HepG2 (cell line): Measurements from ENCODE around the gene SKI. TPM values are rescaled to one million over a fixed set of nuclear protein-coding genes. Genes with fewer than 3 reads are reported as not detected.

ENCODE experiments used
- ATAC-seq: fragments of 200-7000 bp; cut with Tn5 transposase; 3 replicates; pipeline ENCODE4 v1.9.1; 2020; ENCODE audit warnings: mild to moderate bottlenecking, moderate library complexity
- BruUV-seq: library from RNA; stranded (reverse); fragments of 400-500 nt; replicated peaks from 2 replicates; lab custom pipeline; 2021; lab: Mats Ljungman, UMichigan
- CTCF ChIA-PET: fragments of 300-600 bp; formaldehyde crosslinking; extraction: SDS; loops from one replicate; lab custom pipeline; 2021; ENCODE audit warnings: low total read pairs, inconsistent platforms, low intra/inter-chr PET ratio; lab: Yijun Ruan, JAX
- POLR2A ChIA-PET: fragments of 350-600 bp; sonication (Branson Sonifier 250); formaldehyde crosslinking; loops from one replicate; lab custom pipeline; 2020; ENCODE audit warnings: antibody characterized with exemption, inconsistent platforms; lab: Yijun Ruan, JAX
- DNase-seq: peaks from one replicate; pipeline ENCODE4 v3.0.0-alpha.2; 2015; ENCODE audit warnings: low spot score
- FAIRE-seq: peaks from 3 replicates; lab custom pipeline; 2011; peaks lifted over from hg19 to GRCh38; lab: Jason Lieb, UNC
- H2AFZ ChIP-seq: one replicate; pipeline ENCODE4 v1.6.1; 2011; ENCODE audit warnings: low read length, inconsistent platforms
- H3K27ac ChIP-seq: fragments of 300-600 bp; 3 replicates; pipeline ENCODE4 v1.8.0; 2011; ENCODE audit warnings: mixed run types, mild to moderate bottlenecking, mixed read lengths, low read length, inconsistent platforms; ENCODE audit not compliant: insufficient read depth; ENCODE audit errors: extremely low read length
- H3K27me3 ChIP-seq, 2 experiments: fragments of 200-600 bp in 1 of 2; 2 replicates in 1 of 2; 3 replicates in 1 of 2; pipeline versions ENCODE4 v1.6.0 to v1.8.0; 2011; ENCODE audit warnings: low read length in 2 of 2, mild to moderate bottlenecking in 2 of 2, moderate library complexity in 2 of 2, inconsistent platforms in 1 of 2; ENCODE audit not compliant: insufficient read depth in 2 of 2, control insufficient read depth in 1 of 2
- H3K36me3 ChIP-seq, 2 experiments: fragments of 200-600 bp in 1 of 2; replicated peaks in 1 of 2; 2 replicates in 1 of 2; 3 replicates in 1 of 2; pipeline versions ENCODE4 v1.5.1 to v1.8.0; 2011; ENCODE audit warnings: low read length in 2 of 2, inconsistent platforms in 1 of 2; ENCODE audit not compliant: insufficient read depth in 2 of 2, control insufficient read depth in 1 of 2
- H3K4me1 ChIP-seq: 2 replicates; pipeline ENCODE4 v1.5.1; 2012; ENCODE audit warnings: low read length, inconsistent platforms; ENCODE audit not compliant: insufficient read depth
- H3K4me2 ChIP-seq: 2 replicates; pipeline ENCODE4 v1.6.0; 2011; ENCODE audit warnings: low read depth, low read length, inconsistent platforms
- H3K4me3 ChIP-seq, 3 experiments: fragments of 200-600 bp in 1 of 3; sonication (generic), shearing (Covaris generic) in 1 of 3; replicated peaks in 1 of 3; 2 replicates each; pipeline ENCODE4 v1.5.1; 2011 to 2016; ENCODE audit warnings: low read length in 3 of 3, inconsistent platforms in 2 of 3, low read depth in 2 of 3, mild to moderate bottlenecking in 2 of 3, control low read depth in 1 of 3, mixed read lengths in 1 of 3; ENCODE audit not compliant: insufficient read depth in 1 of 3
- H3K79me2 ChIP-seq: one replicate; pipeline ENCODE4 v1.6.1; 2011; ENCODE audit warnings: low read length, inconsistent platforms; ENCODE audit not compliant: insufficient read depth
- H3K9ac ChIP-seq: 2 replicates; pipeline ENCODE4 v1.6.0; 2011; ENCODE audit warnings: mild to moderate bottlenecking, low read depth, low read length, inconsistent platforms; ENCODE audit not compliant: insufficient read depth
- H3K9me3 ChIP-seq: 2 replicates; pipeline ENCODE4 v1.5.1; 2012; ENCODE audit warnings: mild to moderate bottlenecking, low read length
- H4K20me1 ChIP-seq: 2 replicates; pipeline ENCODE4 v1.6.0; 2011; ENCODE audit warnings: inconsistent platforms, mild to moderate bottlenecking, low read length, moderate library complexity; ENCODE audit not compliant: insufficient read depth
- ELF1 ChIP-seq: sonication (generic); formaldehyde crosslinking; IDR thresholded peaks from 2 replicates; pipeline ENCODE4 v1.4.0; 2020; ENCODE audit warnings: missing genetic modification reagents
- HMGXB4 ChIP-seq, 2 experiments: sonication (generic) in 1 of 2; formaldehyde crosslinking in 1 of 2; IDR thresholded peaks; 2 replicates each; pipeline versions ENCODE4 v1.4.0 to v1.6.1; 2018 to 2020; ENCODE audit warnings: missing genetic modification reagents in 2 of 2, borderline replicate concordance in 1 of 2, low read depth in 1 of 2, mild to moderate bottlenecking in 1 of 2, missing biosample characterization in 1 of 2
- PBX3 ChIP-seq: sonication (generic); formaldehyde crosslinking; IDR thresholded peaks from 2 replicates; pipeline ENCODE4 v1.8.1; 2023; ENCODE audit warnings: missing genetic modification reagents, inconsistent platforms, borderline replicate concordance
- SMAD9 ChIP-seq: sonication (generic); formaldehyde crosslinking; IDR thresholded peaks from 2 replicates; pipeline ENCODE4 v1.5.1; 2020; ENCODE audit warnings: mild to moderate bottlenecking, missing genetic modification reagents
- ZSCAN25 ChIP-seq: sonication (generic); formaldehyde crosslinking; IDR thresholded peaks from 2 replicates; pipeline ENCODE4 v1.8.0; 2022; ENCODE audit warnings: mild to moderate bottlenecking, missing genetic modification reagents
- WGBS: methylation state at CpG from one replicate; pipeline ENCODE4 v1.1.6; 2017; ENCODE audit warnings: low lambda C conversion rate; 5-methylcytosine and 5-hydroxymethylcytosine counted together
- in situ Hi-C: cut with HindIII; loops from 2 replicates; pipeline ENCODE4 v1.10.0; 2017; ENCODE audit warnings: low pct_unique_long_range_greater_than_20kb; ENCODE audit not compliant: extremely low pct_ligation_motif_present
- intact Hi-C: fragments of 100-400 bp; cut with micrococcal nuclease; formaldehyde crosslinking; loops from one replicate; pipeline ENCODE4 v1.10.0; 2022; ENCODE audit not compliant: unreplicated experiment
- polyA plus RNA-seq, 8 experiments: library from polyadenylated mRNA; depleted of rRNA in 3 of 8; stranded (reverse) in 7 of 8; unstranded in 1 of 8; fragments of >200 nt; fragmentation: Illumina TruSeq in 4 of 8; extraction: Trizol in 4 of 8; gene quantifications; 2 replicates each; pipeline versions ENCODE4 v1.2.1 to v1.2.3, GENCODE V29; 2011 to 2016; ENCODE audit warnings: low read depth in 4 of 8, missing spikeins in 1 of 8, mixed read lengths in 1 of 8; ENCODE audit not compliant: insufficient read depth in 1 of 8
- total RNA-seq, 5 experiments: library from RNA; depleted of rRNA; stranded (reverse); fragments of >200 nt; fragmentation: Illumina TruSeq; extraction: Trizol; gene quantifications; 2 replicates each; pipeline ENCODE4 v1.2.3, GENCODE V29; 2016; ENCODE audit warnings: low read depth in 1 of 5
- TF ChIP-seq, protein P1 (sequence below): sonication (generic); formaldehyde crosslinking; IDR thresholded peaks from 2 replicates; pipeline ENCODE4 v1.4.0; 2020; ENCODE audit warnings: low read depth, missing genetic modification reagents
- TF ChIP-seq, protein P2 (sequence below): sonication (generic); formaldehyde crosslinking; IDR thresholded peaks from 2 replicates; pipeline ENCODE4 v1.4.0; 2020; ENCODE audit warnings: missing genetic modification reagents, mild to moderate bottlenecking, borderline replicate concordance

The SKI gene
- total and polyA plus RNA-seq, 2 of the 13 experiments (the other 11 are each of a cell fraction or from before 2014, with no cell fraction given) = 4.7 to 6.9 TPM

DNA sequence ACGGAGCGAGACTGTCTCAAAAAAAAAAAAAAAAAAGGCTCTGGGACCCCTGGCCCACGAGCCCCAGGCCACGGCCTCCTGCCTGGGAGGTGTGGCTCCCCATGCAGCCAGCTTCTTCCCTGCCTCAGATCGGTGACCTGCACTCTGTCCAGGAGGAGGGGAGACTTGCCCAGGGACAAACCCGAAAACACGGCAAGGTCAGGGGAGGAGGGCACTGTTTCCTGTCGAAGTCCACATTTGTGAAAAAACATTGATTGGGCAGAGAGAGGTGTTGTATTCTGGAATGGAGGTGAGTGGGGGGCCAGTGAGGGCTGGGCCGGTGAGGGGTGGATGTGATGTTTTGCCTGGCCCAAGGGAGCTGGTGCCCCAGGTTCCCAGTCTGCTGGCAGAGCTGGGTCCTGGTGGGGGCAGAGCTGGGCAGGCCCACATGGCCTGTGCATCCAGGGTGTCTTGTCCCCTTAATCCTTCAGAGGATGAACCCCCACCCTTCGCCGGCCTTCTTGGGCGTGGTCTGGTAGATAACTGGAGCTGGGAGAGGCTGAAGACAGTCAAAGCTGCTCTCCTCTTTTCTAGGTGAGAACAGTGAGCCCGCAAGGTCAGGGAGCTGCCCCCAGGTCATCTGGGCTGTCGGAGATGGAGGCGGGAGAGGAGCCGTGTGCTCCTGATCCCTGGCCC, 21.2 kb upstream of the SKI start (continued):
- TF ChIP-seq HMGXB4 (CRISPR knock-in tag; IDR thresholded peaks at IDR 0.05; ENCODE audit: borderline replicate concordance in 1 of 2, low read depth in 1 of 2) (0 out of 4 replicates have a peak, but pooled peaks of 1 of the 2 experiments have one; percentile 7), PBX3 (CRISPR knock-in tag) (no peak)
- TF ChIP-seq, all 625 proteins: peak for 55

DNA sequence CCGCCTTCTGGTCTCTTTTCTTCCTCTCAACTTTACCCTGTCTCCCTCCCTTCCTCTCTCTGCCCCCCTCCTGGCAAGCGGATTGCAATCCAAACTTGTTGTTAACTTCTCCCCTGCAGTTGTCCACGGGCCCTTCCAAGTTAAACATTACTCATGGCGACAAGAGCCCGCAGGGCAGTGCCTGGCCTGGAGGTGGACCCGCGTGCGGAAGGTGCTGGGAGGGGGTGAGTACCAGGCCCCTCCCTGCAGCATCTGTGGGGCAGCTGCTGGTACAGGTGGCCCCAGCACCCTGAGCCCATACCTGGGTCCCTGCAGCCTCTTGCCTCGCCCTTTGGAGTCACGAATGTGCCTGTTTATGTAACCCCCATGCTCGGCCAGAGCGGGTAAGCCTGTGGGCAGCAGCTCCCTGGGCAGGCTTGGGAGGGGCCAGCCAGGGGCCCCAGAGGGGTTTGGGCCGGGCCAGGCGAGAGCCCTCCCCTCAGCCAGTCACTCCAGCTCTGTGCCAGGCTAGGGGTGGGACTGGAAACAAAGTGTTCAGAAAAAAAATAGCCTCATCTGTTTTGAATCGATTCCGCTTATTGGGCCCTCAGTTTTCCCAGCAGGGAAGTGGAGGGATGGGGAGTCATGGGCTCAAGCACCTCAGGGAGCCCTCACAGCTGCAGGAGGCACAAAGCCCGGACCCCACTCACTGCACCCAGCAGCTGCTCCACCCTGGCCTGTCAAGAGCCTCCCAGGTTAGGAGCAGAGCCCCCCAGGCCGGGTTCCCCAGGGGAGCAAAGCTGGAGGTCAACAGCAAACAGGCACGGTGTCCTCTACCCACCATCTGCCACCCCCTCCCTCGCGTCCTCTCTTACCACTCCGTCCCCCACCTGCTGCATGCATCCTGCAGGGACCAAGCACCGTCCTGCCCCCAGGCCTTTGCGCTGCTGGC, 19.5 kb upstream of the SKI start:
- in situ Hi-C loops (no loop called here), intact Hi-C loops (no loop called here)
- no peaks in the 10 kb centered on the region for H3K79me2 ChIP-seq
- H2AFZ ChIP-seq = no peak overlapping the region
- FAIRE-seq (peak; percentile 92), DNase-seq (peak; percentile 93), ATAC-seq (peak; percentile 60)
- BruUV-seq = no TSS peak
- H3K4me2 ChIP-seq = peak overlapping the region; percentile 98
- H3K4me1 ChIP-seq = peaks cover 72% of the 10 kb centered on the region
- peak overlapping the region; percentile 74 for H3K9ac ChIP-seq
- no peaks in the 10 kb centered on the region for H3K9me3 ChIP-seq
- H4K20me1 ChIP-seq = no peaks in the 10 kb centered on the region
- H3K4me3 ChIP-seq = peak overlapping the region; percentile 6 to 76 (median 6); a peak in 4 of 6 replicates
- H3K36me3 ChIP-seq = no peaks in the 10 kb centered on the region
- peak overlapping the region; percentile 95 for H3K27ac ChIP-seq
- CTCF ChIA-PET = no interaction called here
- 0 out of 5 replicates have a peak, but pooled peaks cover 0 to 3% of the 10 kb centered on the region in 2 experiments for H3K27me3 ChIP-seq
- POLR2A ChIA-PET = interaction anchor here (0.9 to 8.5 kb wide), 8 partner anchors 9 to 107 kb away, joined by 3 to 178 read pairs (median 10); partner anchors contain the start of genes FAAP20 and SKI
- 44% methylated on average over 15 of the region's 24 CpGs for WGBS
- TF ChIP-seq ELF1 (CRISPR knock-in tag) (peak; percentile 33; the same call in 1 of the 2 replicates), ZSCAN25 (peak; percentile 89; the same call in 1 of the 2 replicates), SMAD9 (CRISPR knock-in tag) (no peak)
- TF ChIP-seq, protein P1, sequence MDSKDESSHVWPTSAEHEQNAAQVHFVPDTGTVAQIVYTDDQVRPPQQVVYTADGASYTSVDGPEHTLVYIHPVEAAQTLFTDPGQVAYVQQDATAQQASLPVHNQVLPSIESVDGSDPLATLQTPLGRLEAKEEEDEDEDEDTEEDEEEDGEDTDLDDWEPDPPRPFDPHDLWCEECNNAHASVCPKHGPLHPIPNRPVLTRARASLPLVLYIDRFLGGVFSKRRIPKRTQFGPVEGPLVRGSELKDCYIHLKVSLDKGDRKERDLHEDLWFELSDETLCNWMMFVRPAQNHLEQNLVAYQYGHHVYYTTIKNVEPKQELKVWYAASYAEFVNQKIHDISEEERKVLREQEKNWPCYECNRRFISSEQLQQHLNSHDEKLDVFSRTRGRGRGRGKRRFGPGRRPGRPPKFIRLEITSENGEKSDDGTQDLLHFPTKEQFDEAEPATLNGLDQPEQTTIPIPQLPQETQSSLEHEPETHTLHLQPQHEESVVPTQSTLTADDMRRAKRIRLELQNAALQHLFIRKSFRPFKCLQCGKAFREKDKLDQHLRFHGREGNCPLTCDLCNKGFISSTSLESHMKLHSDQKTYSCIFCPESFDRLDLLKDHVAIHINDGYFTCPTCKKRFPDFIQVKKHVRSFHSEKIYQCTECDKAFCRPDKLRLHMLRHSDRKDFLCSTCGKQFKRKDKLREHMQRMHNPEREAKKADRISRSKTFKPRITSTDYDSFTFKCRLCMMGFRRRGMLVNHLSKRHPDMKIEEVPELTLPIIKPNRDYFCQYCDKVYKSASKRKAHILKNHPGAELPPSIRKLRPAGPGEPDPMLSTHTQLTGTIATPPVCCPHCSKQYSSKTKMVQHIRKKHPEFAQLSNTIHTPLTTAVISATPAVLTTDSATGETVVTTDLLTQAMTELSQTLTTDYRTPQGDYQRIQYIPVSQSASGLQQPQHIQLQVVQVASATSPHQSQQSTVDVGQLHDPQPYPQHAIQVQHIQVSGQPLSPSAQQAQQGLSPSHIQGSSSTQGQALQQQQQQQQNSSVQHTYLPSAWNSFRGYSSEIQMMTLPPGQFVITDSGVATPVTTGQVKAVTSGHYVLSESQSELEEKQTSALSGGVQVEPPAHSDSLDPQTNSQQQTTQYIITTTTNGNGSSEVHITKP (CRISPR knock-in tag) = peak; percentile 87
- TF ChIP-seq, protein P2, sequence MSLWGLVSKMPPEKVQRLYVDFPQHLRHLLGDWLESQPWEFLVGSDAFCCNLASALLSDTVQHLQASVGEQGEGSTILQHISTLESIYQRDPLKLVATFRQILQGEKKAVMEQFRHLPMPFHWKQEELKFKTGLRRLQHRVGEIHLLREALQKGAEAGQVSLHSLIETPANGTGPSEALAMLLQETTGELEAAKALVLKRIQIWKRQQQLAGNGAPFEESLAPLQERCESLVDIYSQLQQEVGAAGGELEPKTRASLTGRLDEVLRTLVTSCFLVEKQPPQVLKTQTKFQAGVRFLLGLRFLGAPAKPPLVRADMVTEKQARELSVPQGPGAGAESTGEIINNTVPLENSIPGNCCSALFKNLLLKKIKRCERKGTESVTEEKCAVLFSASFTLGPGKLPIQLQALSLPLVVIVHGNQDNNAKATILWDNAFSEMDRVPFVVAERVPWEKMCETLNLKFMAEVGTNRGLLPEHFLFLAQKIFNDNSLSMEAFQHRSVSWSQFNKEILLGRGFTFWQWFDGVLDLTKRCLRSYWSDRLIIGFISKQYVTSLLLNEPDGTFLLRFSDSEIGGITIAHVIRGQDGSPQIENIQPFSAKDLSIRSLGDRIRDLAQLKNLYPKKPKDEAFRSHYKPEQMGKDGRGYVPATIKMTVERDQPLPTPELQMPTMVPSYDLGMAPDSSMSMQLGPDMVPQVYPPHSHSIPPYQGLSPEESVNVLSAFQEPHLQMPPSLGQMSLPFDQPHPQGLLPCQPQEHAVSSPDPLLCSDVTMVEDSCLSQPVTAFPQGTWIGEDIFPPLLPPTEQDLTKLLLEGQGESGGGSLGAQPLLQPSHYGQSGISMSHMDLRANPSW (CRISPR knock-in tag) = 0 out of 2 replicates have a peak, but pooled peaks have one; percentile 14
